Choroid plexus epithelial cell (primary cell): Measurements from ENCODE around the gene TBX6.
"Not testable (repeated sequence)": the region's sequence is repeated elsewhere in the genome, so short reads cannot be mapped to it uniquely, and the experiment has no call there.

Experiments
- DNase-seq: peaks from one replicate; pipeline ENCODE4 v3.0.0-alpha.2; 2010; ENCODE audit warnings: low read depth
- H3K4me3 ChIP-seq: 2 replicates; pipeline ENCODE4 v1.5.1; 2011; ENCODE audit warnings: low read depth, mild to moderate bottlenecking, control low read depth, low read length, moderate library complexity
- TF ChIP-seq, protein P1 (sequence below): conservative IDR thresholded peaks from 2 replicates; pipeline ENCODE4 v1.5.1; 2011; ENCODE audit warnings: low read depth, mild to moderate bottlenecking, control low read depth, inconsistent platforms, low read length, moderate library complexity

Gene TBX6

DNA sequence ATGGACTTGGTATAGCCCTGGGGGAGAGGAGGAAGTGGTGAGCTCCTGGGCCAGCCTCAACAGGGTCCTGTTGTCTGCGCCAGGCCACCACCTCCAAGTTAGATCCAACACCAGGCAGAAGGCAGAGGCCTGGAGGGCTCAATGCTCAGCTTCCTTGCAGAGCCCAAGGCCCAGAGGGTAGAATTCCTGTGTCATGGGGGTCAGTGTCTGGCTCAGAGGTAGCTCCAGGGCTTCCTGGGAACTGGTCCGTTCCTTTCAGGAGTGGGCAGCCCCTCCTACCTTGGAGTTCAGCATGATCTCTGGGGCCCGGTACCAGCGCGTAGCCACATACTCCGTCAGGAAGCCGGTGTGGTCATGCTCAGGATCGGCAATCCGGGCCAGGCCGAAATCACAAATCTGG lies 26.0 kb upstream of the TBX6 start:
- H3K4me3 ChIP-seq: no peak overlapping the region
- TF ChIP-seq, protein P1, sequence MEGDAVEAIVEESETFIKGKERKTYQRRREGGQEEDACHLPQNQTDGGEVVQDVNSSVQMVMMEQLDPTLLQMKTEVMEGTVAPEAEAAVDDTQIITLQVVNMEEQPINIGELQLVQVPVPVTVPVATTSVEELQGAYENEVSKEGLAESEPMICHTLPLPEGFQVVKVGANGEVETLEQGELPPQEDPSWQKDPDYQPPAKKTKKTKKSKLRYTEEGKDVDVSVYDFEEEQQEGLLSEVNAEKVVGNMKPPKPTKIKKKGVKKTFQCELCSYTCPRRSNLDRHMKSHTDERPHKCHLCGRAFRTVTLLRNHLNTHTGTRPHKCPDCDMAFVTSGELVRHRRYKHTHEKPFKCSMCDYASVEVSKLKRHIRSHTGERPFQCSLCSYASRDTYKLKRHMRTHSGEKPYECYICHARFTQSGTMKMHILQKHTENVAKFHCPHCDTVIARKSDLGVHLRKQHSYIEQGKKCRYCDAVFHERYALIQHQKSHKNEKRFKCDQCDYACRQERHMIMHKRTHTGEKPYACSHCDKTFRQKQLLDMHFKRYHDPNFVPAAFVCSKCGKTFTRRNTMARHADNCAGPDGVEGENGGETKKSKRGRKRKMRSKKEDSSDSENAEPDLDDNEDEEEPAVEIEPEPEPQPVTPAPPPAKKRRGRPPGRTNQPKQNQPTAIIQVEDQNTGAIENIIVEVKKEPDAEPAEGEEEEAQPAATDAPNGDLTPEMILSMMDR: no peak
- DNase-seq: no peak

DNA sequence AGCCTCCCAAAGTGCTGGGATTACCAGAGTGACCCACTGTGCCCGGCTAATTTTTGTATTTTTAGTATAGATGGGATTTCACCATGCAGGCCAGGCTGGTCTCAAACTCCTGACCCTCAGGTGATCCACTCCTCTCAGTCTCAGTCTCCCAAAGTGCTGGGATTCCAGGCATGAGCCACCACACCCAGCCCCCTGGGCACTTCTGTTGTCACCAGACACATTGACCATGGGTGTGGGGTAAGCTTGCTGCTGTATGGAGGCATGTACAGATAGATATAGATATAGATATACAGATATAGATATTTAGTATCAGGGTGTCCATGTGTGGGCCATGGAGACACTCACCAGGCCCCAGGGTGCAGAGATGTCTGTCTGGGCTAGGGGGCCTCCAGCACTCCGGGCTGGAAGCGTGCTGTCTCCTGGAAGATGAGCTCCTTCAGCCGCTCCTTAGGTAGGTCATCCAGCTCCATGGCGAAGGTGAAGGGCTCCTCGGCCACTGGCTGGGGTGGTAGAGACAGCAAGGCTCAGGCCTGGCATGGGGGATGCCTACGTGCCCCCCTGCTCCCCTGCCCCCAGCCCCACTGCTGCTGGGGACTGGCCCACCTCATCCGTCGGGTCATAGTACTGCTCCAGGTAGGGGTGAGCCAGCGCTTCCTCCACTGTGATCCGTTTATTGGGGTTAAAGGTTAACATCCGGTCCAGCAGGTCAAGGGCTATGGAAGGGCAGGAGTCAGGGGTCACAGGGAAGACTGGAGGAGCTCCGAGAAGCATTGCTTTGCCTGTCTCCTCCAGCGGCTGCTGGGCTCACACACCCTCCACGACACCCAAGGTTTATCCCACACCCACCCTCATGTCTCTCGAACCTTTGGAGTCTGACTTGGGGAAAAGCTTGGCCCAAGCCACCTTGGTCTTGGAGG lies 24.8 kb upstream of the TBX6 start:
- TF ChIP-seq, protein P1: no peak
- no peak overlapping the region for H3K4me3 ChIP-seq
- no peak for DNase-seq

DNA sequence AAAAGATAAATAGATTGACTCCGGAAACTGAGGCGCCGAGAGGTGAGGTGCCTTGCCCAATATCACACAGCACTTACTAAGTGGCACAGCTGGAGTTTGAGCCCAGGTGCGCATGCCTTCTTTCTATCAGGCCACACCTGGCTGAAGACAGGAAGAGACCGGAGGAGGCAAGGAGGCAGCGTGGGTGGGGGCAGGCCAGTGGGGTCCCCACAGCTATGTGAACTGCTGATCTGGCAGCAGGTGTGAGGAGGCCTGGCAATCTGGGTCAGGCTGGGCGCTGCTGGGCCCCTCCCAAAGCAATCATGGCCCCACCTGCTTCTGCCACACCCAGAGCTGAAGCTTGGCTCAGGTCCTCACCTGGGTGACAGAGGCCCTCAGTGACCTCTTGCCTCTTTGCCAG lies 23.5 kb upstream of the TBX6 start:
- H3K4me3 ChIP-seq: no peak overlapping the region
- TF ChIP-seq, protein P1: no peak
- DNase-seq: no peak

DNA sequence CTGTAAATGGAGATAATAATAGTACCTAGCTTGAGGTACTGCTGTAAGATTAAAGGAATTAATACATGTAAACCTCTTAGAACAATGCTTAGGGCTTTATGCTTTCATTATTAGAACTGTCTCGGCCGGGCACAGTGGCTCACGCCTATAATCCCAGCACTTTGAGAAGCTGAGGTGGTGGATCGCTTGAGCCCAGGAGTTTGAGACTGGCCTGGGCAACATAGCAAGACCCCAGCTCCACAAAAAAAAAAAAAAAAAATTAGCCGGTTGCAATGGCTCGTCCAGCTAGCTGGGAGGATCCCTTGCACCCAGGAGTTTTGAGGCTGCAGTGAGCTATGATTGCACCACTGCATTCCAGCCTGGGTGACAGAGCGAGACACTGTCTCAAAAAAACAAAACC lies 23.1 kb upstream of the TBX6 start:
- not testable (repeated sequence) for DNase-seq, H3K4me3 ChIP-seq

DNA sequence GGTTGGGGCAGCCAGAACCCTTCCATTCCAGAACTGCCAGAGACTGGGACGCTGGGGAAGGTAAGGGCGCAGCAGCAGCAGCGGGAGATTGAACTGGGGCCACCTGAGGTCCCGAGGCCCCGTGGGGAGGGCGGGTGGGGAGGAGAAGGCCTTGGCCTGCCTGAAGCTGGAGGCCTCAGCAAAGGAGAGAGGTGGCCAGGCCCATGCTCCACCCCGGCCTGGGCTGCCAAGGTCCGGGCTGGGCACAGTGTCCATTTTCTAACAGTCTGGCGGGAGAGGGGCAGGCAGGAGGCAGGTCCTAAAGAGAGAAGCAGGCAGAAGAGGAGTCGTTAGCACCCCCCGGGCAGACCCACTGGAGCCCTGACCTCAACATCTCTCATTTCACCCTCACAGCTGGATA lies 22.7 kb upstream of the TBX6 start:
- TF ChIP-seq, protein P1: no peak
- DNase-seq: no peak
- no peak overlapping the region for H3K4me3 ChIP-seq

DNA sequence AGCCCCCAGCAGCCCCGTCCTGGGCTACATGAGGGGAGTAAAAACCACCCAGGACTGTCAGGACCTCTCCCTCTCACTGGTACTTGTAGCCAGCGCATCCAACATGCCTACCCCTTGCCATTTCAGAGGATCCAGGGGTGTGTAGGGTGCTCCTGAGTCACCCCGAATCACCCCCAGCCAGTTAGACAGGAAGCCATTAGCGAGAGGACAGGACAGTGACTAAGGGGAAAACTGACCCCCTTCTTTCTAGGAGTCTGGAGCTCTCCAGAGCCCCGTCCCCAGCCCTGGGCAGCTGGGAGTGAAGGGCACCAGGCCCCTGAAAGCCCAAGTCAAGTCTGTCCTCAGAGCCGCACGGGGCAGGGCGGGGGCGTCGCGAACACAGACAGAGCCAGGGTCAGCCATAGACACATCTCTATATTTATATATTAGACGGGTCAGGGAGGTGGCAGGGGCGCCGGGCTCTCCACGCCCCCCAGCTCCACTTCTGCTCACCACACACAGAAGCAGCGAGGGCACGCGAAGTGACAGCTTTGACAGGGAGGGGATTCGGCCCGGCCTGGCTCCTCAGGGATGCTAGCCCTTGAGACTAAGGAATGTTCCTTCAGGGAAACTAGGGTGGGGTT lies 22.1 kb upstream of the TBX6 start:
- H3K4me3 ChIP-seq: no peak overlapping the region
- no peak for DNase-seq
- TF ChIP-seq, protein P1: no peak

DNA sequence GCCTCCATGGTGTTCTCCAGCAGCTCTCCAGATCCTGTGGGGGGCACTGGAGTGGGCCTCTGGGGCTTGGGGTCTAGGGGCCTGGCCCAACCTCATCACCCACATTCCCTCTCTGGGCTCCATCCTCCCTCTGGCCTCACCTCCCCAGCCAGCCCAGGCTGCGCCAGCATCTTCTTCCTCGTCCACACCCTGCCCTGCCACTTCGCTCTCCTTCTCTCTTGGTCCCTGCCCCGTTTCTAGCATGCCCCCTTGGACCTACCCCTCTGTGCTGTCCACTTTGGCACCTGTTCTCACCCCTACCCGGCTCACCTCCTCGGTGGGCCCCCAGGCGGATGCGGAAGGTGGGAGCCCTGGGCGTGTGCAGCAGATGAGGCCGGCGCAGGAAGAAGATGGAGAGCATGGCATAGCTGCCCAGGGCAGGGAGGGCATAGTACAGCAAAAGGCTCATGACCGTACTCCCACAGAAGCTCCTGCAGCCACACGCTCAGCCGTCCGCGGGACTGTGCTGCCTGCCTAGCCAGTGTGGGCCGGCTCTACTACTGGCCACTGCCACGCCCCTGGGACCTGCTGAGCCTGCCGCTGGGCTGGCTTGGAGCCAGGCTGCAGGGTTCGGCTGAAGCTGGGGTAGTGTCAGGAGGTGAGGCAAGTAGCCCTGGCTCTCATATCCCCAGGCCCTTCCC lies 21.4 kb upstream of the TBX6 start, which contains the start of gene GDPD3:
Gene GDPD3 (minus strand): TSS at position 507 of the 680 bp plus-strand sequence. CDS start 59 bp downstream, at position 448.
- no peak within 1 kb of the TSS for H3K4me3 ChIP-seq
- TF ChIP-seq, protein P1: no peak
- DNase-seq: peak; percentile 39
